ENCODE results near the gene C2CD4B.

The C2CD4B gene

DNA sequence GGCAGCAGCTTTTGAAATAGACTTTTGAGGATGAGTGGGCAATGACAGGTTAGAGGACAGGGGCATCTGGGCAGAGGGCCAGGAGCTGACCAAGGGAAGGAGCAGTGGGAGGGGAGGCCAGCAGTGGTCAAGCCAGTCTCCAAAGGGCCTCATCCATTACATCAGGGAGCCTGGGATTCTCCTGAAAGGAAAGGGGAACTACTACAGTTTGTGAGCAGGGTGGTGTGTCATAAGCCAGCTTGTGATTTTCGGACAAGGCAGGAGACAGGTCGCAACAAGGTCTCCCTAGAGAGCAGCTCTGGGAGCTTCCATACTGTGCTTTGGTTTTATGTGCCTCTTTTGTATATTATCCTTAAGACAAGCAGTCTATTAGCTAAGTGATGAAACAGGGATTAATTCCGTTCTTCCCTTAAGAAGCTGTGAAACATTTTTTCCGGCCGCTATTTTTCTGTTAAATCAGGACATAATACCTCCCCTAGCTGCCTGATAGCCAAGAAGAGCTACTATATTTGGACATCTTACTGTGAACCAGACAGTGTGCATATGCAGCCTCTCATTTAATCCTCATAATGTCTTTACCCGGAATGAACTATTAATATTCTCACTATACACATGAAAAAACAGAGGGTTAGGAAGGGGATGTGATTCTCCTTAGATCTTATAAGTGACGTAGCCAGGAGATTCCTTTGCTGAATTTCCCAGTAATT, 46.4 kb downstream of the C2CD4B start:
- DNase-seq = no peak

DNA sequence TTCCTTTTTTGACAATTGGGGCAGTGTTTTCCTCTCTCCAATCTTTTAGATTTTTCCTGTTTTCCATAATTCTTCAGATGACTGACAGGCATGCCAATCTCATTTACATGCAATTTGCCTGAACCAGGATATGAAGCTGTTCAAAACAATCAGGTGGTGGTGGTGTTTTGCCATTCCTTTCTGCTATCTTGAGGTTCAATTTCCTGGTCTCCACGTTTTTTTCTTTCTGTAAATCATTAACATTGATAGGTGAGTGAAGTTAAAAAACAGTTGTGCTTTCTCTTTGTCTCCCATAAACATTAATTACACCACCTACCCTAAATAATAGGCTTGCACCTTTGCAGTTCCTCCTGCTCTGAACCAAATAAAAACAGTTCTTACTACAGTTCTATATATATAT, 49.2 kb downstream of the C2CD4B start:
- no peak for DNase-seq

All from NCI-H2081 (cell line).